A549 treated with ZK216348 at 1 μM for 4 hours (cell line): ENCODE measurements around the gene PNPLA7. TPM values are rescaled to one million over a fixed set of nuclear protein-coding genes. Genes with fewer than 3 reads are reported as not detected.

Source experiments
- total RNA-seq: library from RNA; stranded (reverse); fragments of 200-300 nt; extraction: Qiagen RNA extraction; gene quantifications from 5 replicates; pipeline ENCODE4 v1.2.3, GENCODE V29; 2022; ENCODE audit warnings: low read depth

PNPLA7 gene
- 0.28 to 1.2 TPM (median 1.1 TPM) in 5 replicates for total RNA-seq

GRCh38 chr9:137550231-137550621 is at the start of gene PNPLA7:
TSS of gene PNPLA7 (minus strand) at chr9:137550402. CDS start at chr9:137550197, 205 bp downstream.

GRCh38 chr9:137590469-137591383 is 40.5 kb upstream of the PNPLA7 start, which contains the start of gene ZMYND19:
TSS of gene ZMYND19 (minus strand) at chr9:137590512. CDS start at chr9:137590263, 249 bp downstream.

GRCh38 chr9:137578518-137579258 is 28.5 kb upstream of the PNPLA7 start, which contains the start of gene DPH7:
TSS of gene DPH7 (minus strand) at chr9:137578925. CDS start at chr9:137578777, 148 bp downstream.

GRCh38 chr9:137551264-137552021 is 1.2 kb upstream of the PNPLA7 start, which contains the start of gene MRPL41:
TSS of gene MRPL41 (plus strand) at chr9:137551879. CDS start at chr9:137552082, 203 bp downstream.

GRCh38 chr9:137459152-137459600 is 91.0 kb downstream of the PNPLA7 start, which contains the start of gene NSMF:
TSS of gene NSMF (minus strand) at chr9:137459334. CDS start at chr9:137459102, 232 bp downstream.

GRCh38 chr9:137441289-137441934 is 108.8 kb downstream of the PNPLA7 start, which contains the start of gene ENTPD8:
TSS of gene ENTPD8 (minus strand) at chr9:137441357. CDS start at chr9:137438285, 3,072 bp downstream.

GRCh38 chr9:137422604-137423513 is 127.3 kb downstream of the PNPLA7 start, which contains the start of the genes EXD3 and NOXA1:
TSS of gene EXD3 (minus strand) at chr9:137423162. CDS start at chr9:137395357, 27,805 bp downstream.
TSS of gene NOXA1 (plus strand) at chr9:137423393. CDS start at chr9:137423530, 137 bp downstream.

Other genes starting within 250 kb of the PNPLA7 start
- gene NRARP, start 248.1 kb downstream of the PNPLA7 start, total RNA-seq: 1.9 to 7.2 TPM (median 5.6 TPM) in 5 replicates
- 2.5 to 6.8 TPM (median 6.4 TPM) in 5 replicates for gene EXD3, start 127.2 kb downstream of the PNPLA7 start, total RNA-seq
- gene NOXA1, start 127.0 kb downstream of the PNPLA7 start, total RNA-seq: 0.53 to 2.1 TPM (median 1.9 TPM) in 5 replicates
- gene ENTPD8, start 109.0 kb downstream of the PNPLA7 start, total RNA-seq: 0.18 to 0.29 TPM (median 0.19 TPM) in 5 replicates
- 28.4 to 48.9 TPM (median 43.2 TPM) in 5 replicates for gene NSMF, start 91.1 kb downstream of the PNPLA7 start, total RNA-seq
- 43.8 to 100 TPM (median 90.0 TPM) in 5 replicates for gene MRPL41, start 1.5 kb upstream of the PNPLA7 start, total RNA-seq
- gene DPH7, start 28.5 kb upstream of the PNPLA7 start, total RNA-seq: 19.5 to 32.6 TPM (median 30.3 TPM) in 5 replicates
- gene ZMYND19, start 40.1 kb upstream of the PNPLA7 start, total RNA-seq: 34.1 to 61.4 TPM (median 59.9 TPM) in 5 replicates
- gene ARRDC1, start 55.3 kb upstream of the PNPLA7 start, total RNA-seq: 26.9 to 54.5 TPM (median 45.5 TPM) in 5 replicates
- gene EHMT1, start 68.6 kb upstream of the PNPLA7 start, total RNA-seq: 33.7 to 50.4 TPM (median 47.4 TPM) in 5 replicates